Head of caudate nucleus (tissue), 42 donors: ENCODE data around the gene BRD8.

ENCODE experiments used
- DNase-seq, 42 donors: peaks; one replicate each; pipeline versions ENCODE4 v3.0.0 to v3.0.0-alpha.2; 2020 to 2021; ENCODE audit warnings: mixed read lengths in 7 of 42
- intact Hi-C: fragments of 100-400 bp; cut with DNase I; formaldehyde crosslinking; loops from one replicate; pipeline ENCODE4 v1.15.0; 2022

The BRD8 gene

GRCh38 chr5:138109463-138110265 lies 68.8 kb downstream of the BRD8 start:
- no peak for DNase-seq
- intact Hi-C loops: no loop called here

- intact Hi-C loops: no loop called here
- DNase-seq: no peak
Measured at GRCh38 chr5:138107213-138107612, 71.2 kb downstream of the BRD8 start.

GRCh38 chr5:138105709-138106108 lies 72.7 kb downstream of the BRD8 start:
- intact Hi-C loops: no loop called here
- no peak for DNase-seq

DNA sequence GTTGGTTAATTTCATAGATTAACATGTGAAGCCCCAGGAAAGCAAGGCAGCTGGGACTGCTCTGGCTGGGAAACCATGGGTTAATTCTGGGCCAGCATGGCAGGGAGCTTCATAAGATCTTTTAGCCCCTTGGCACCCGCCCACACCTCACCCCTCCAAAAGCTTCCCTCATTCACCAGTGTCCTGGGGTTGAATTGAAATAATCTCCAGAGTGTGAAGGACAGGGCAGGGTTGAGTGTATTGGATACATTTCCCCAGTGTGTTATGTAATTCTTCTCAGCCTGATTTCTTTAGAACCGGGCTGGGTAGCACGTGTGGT lies 75.2 kb downstream of the BRD8 start:
- intact Hi-C loops: no loop called here
- no peak for DNase-seq

DNA sequence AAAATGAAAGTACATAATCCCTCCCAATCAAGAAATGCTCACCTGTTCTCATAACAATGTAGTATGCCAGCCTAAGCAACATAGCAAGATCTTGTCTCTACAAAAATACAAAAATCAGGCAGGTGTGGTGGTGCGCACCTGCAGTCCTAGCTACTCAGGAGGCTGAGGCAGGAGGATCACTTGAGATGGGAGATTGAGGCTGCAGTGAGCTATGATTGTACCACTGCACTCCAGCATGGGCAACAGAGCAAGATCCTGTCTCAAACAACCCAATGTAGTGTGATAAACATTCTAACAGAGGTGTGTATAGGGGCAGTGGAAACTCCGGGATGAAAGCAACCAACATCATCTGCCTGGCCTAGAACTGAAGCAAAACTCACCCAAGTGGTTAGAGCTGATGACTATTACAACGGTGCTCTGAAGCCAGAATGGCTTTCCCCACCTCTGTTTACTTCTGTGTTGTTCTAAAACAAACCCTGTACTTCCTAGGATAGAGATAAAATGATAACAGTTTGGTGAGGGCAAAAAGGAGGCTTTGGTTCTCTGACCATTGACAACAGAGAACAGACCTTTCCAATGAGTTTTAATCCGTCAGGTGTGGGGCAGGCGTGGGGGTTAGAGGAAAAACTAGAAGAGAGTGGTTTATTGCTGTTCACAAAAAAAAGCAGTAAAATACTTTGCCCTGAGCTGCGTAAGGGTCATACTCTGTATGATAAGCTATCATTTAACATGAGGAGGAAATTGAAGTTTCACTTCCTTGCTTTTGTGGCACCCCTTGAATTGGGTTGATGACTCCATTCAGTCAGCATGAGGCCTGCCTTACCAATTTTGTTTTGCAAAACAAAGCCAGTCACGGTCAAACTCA lies 75.7 kb downstream of the BRD8 start:
- intact Hi-C loops: no loop called here

GRCh38 chr5:138096997-138097828 lies 81.2 kb downstream of the BRD8 start:
- intact Hi-C loops: no loop called here
- DNase-seq: no peak

More for the DNA sequence above, 75.7 kb downstream of the BRD8 start:
- no peak for DNase-seq

- no peak for DNase-seq
- intact Hi-C loops: no loop called here
Measured at GRCh38 chr5:138096363-138096762, 82.1 kb downstream of the BRD8 start.

DNA sequence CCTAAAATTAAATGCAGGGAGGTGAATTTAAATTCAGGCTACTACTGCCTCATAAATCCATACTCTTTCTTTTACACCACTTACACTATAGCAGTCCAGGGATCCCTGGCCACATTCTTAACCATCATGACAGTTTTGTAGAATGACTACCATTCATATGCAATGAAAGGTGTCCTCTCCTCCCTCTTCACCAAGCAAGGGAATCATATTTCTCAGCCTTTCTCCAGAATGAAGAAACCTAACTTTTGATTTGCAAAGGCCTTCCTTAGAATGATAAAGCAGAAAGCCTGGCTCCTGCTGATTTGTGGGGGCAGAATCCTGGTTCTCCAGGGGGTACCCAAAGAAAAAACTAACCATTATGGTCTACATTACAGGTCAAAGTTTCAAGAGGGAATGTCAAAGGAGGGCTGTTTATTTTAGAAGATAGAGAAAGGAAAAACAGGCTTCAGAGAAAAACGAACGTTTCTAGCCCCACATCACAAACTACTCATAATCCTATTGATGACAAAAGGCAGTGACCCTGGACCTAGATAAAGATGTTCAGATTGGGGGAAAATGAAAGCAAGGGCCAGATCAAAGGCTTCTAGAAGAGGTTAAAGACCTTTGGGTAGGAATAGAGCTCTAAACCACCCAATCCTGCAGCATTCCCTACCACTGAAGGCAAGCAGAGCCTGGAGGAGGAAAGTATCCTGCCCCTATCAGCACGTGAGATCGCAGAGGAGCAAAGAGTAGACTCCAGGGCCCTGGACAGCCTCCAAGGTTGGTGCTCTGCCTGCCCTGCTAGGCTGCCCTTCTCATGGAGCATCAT lies 83.1 kb downstream of the BRD8 start:
- intact Hi-C loops: no loop called here
- DNase-seq: no peak

GRCh38 chr5:138093036-138093435 lies 85.4 kb downstream of the BRD8 start:
- intact Hi-C loops: no loop called here

DNA sequence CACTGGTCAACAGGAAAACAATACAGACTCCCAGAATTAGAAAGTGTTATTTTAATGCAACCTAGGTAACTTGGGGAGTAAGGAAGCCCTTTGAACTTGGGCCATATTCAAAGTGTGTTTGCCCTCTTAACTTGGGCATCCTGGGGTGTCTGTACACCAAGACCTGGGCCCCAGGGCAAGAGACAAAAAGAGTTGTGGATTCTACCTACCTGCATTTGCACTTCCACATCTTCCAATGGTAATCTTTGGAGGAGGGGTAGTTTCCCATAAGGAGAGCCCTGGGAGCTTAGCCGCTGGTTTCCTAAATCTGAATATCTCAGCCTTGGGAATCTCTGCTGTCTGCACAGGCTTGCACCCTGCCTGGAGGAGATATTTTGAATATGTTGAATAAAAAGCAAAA lies 86.1 kb downstream of the BRD8 start:
- DNase-seq: no peak
- intact Hi-C loops: no loop called here

More at GRCh38 chr5:138093036-138093435, 85.4 kb downstream of the BRD8 start:
- no peak for DNase-seq

DNA sequence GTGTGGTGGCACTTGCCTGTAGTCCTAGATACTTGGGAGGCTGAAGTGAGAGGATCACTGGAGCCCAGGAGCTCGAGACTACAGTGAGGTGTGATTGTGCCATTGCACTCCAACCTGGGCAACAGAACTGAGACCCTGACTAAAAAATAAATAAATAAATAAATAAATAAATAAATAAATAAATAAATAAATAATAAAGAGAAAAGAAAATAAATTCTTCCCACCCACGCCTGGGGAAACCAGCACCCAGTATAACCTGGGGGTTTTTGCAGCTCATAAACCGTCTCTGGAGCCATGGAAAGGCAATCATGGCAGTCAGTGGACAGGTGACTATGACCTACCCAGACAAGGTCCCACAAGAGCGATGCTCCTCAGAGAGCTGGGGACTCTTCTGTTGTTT lies 86.7 kb downstream of the BRD8 start:
- intact Hi-C loops: no loop called here
- DNase-seq: no peak
